HG03432 (cell line): ENCODE measurements around the gene TTLL11.

Experiments used
- ATAC-seq: cut with Tn5 transposase; IDR thresholded peaks from one replicate; pipeline ENCODE4 v1.9.1; 2021; ENCODE audit warnings: mild to moderate bottlenecking, moderate library complexity; ENCODE audit not compliant: unreplicated experiment

The TTLL11 gene

GRCh38 chr9:121818841-121819427 is 274.2 kb downstream of the TTLL11 start:
- ATAC-seq: no peak

GRCh38 chr9:121818016-121818661 is 275.0 kb downstream of the TTLL11 start:
- no peak for ATAC-seq

- no peak for ATAC-seq
Observed at GRCh38 chr9:121817476-121817875, 275.6 kb downstream of the TTLL11 start.

- no peak for ATAC-seq
Observed at GRCh38 chr9:121816845-121817450, 276.2 kb downstream of the TTLL11 start.

GRCh38 chr9:121816449-121816817 is 276.7 kb downstream of the TTLL11 start:
- ATAC-seq: no peak

- ATAC-seq: no peak
Observed at GRCh38 chr9:121815546-121816448, 277.3 kb downstream of the TTLL11 start.

- no peak for ATAC-seq
Observed at GRCh38 chr9:121815084-121815483, 278.0 kb downstream of the TTLL11 start.

GRCh38 chr9:121814594-121814993 is 278.5 kb downstream of the TTLL11 start:
- no peak for ATAC-seq

- no peak for ATAC-seq
Observed at GRCh38 chr9:121813519-121814210, 279.4 kb downstream of the TTLL11 start.

GRCh38 chr9:121812159-121812735 is 280.9 kb downstream of the TTLL11 start:
- ATAC-seq: no peak

- no peak for ATAC-seq
Observed at GRCh38 chr9:121811751-121812150, 281.4 kb downstream of the TTLL11 start.

GRCh38 chr9:121811140-121811539 is 282.0 kb downstream of the TTLL11 start:
- no peak for ATAC-seq

- no peak for ATAC-seq
Observed at GRCh38 chr9:121810489-121810888, 282.6 kb downstream of the TTLL11 start.

GRCh38 chr9:121809356-121810050 is 283.6 kb downstream of the TTLL11 start:
- ATAC-seq: no peak

GRCh38 chr9:121808781-121809180 is 284.3 kb downstream of the TTLL11 start:
- no peak for ATAC-seq

- no peak for ATAC-seq
Observed at GRCh38 chr9:121807823-121808278, 285.3 kb downstream of the TTLL11 start.

GRCh38 chr9:121807069-121807822 is 285.9 kb downstream of the TTLL11 start:
- ATAC-seq: no peak

GRCh38 chr9:121802753-121803152 is 290.4 kb downstream of the TTLL11 start:
- no peak for ATAC-seq

GRCh38 chr9:121801579-121801978 is 291.5 kb downstream of the TTLL11 start:
- no peak for ATAC-seq
